ENCODE results near the gene UNK.

- TF ChIP-seq POLR2AphosphoS5 (IDR thresholded peaks at IDR 0.05; ENCODE audit: low read depth, low read length) (no peak), POLR2A (IDR thresholded peaks at IDR 0.05; ENCODE audit: low read depth, low read length) (no peak), TAF1 (IDR thresholded peaks at IDR 0.05; ENCODE audit: borderline replicate concordance, low read depth, low read length) (no peak)
Measured at GRCh38 chr17:75839942-75840798, 55.6 kb downstream of the UNK start.

Measured in GM12892 (cell line).